Measurements from ENCODE around the gene TRPM2. TPM values are rescaled to one million over a fixed set of nuclear protein-coding genes. Genes with fewer than 3 reads are reported as not detected.

The TRPM2 gene
- total and polyA plus RNA-seq, 2 of the 4 experiments (the other 2 are of a cell fraction), result not detected

- no peaks in the 10 kb centered on the region for H3K9me1 ChIP-seq (ENCODE audit: insufficient read depth, low read length)
- H3K9me3 ChIP-seq (ENCODE audit: control insufficient read depth, insufficient read depth, low read length), result peaks cover 16% of the 10 kb centered on the region
- no peak overlapping the region for H3K27ac ChIP-seq (ENCODE audit: insufficient read depth, low read length)
- DNase-seq (no peak), ATAC-seq (ENCODE audit: low read depth) (no peak)
- no peaks in the 10 kb centered on the region for H4K20me1 ChIP-seq (ENCODE audit: insufficient read depth, low read length)
- WGBS, 2 experiments (ENCODE audit: extremely low coverage in 2 of 2, insufficient read length in 1 of 2), result 76% methylated on average over 8 of the region's 10 CpGs; no CpG with 5 or more reads in 1 of the 2 experiments
- no peak overlapping the region for H3K9ac ChIP-seq (ENCODE audit: low read depth, low read length)
- H2AK9ac ChIP-seq (replicated peaks; ENCODE audit: low read depth, low read length, poor library complexity), result peak overlapping the region; percentile 8
- H3K56ac ChIP-seq (ENCODE audit: extremely low read depth, insufficient read depth, low read length), result no peak overlapping the region
- no peak overlapping the region for H2BK5ac ChIP-seq (ENCODE audit: low read depth, low read length, poor library complexity, severe bottlenecking)
- H2AK5ac ChIP-seq (ENCODE audit: low read depth, low read length), result no peak overlapping the region
- H3K14ac ChIP-seq (replicated peaks; ENCODE audit: low read depth, low read length), result no peak overlapping the region
- in situ Hi-C loops (cut with MboI; ENCODE audit: low sequenced_read_pairs) (no loop called here), intact Hi-C loops (cut with micrococcal nuclease) (no loop called here), dilution Hi-C loops (cut with HindIII; ENCODE audit: low sequenced_read_pairs, unreplicated experiment) (no loop called here)
- no peaks in the 10 kb centered on the region for H3K4me1 ChIP-seq (ENCODE audit: control insufficient read depth, insufficient read depth, low read length)
- no peak overlapping the region for H2BK20ac ChIP-seq (ENCODE audit: low read depth, low read length)
- POLR2A ChIA-PET (ENCODE audit: unreplicated experiment), result no interaction called here
- no peak overlapping the region for H4K8ac ChIP-seq (ENCODE audit: low read depth in 2 of 2, low read length in 2 of 2)
- H3K18ac ChIP-seq (ENCODE audit: low read depth, low read length), result no peak overlapping the region
- H3K4me3 ChIP-seq (ENCODE audit: insufficient read depth, low read depth, low read length), result no peak overlapping the region
- no peak overlapping the region for H2AFZ ChIP-seq (replicated peaks; ENCODE audit: low read length, poor library complexity)
- H3K36me3 ChIP-seq (ENCODE audit: control insufficient read depth, insufficient read depth, low read length), result no peaks in the 10 kb centered on the region
- H3K27me3 ChIP-seq (ENCODE audit: control insufficient read depth, insufficient read depth, low read length), result peaks cover under 1% of the 10 kb centered on the region
- no peak overlapping the region for H2BK15ac ChIP-seq (ENCODE audit: low read depth, low read length)
- H3K79me1 ChIP-seq (ENCODE audit: low read depth in 1 of 2, low read length in 2 of 2), result no peaks in the 10 kb centered on the region
- H4K91ac ChIP-seq (ENCODE audit: insufficient read depth, low read depth, low read length), result no peak overlapping the region
- no peak overlapping the region for H2BK120ac ChIP-seq (ENCODE audit: low read depth, low read length)
- H3K4ac ChIP-seq (ENCODE audit: low read depth, low read length), result no peak overlapping the region
- no peak overlapping the region for H3K4me2 ChIP-seq (ENCODE audit: low read depth, low read length)
- no peak for TF ChIP-seq RAD21 (IDR thresholded peaks at IDR 0.05; ENCODE audit: low read length)
- TF ChIP-seq BHLHE40 (IDR thresholded peaks at IDR 0.05; ENCODE audit: low read depth, low read length), result no peak
- no peak for TF ChIP-seq FOS (IDR thresholded peaks at IDR 0.05; ENCODE audit: low read depth, low read length)
- TF ChIP-seq CTCF (conservative IDR thresholded peaks at IDR 0.05; ENCODE audit: low read depth, low read length), result no peak
- TF ChIP-seq CEBPB (IDR thresholded peaks at IDR 0.05; ENCODE audit: low read depth, low read length), result no peak
- no peak for TF ChIP-seq MXI1 (IDR thresholded peaks at IDR 0.05; ENCODE audit: borderline replicate concordance, low read depth, low read length)
- no peak for TF ChIP-seq SMC3 (IDR thresholded peaks at IDR 0.05; ENCODE audit: low read depth, low read length)
- TF ChIP-seq RCOR1 (IDR thresholded peaks at IDR 0.05; ENCODE audit: insufficient replicate concordance, low read length), result no peak
- CTCF ChIA-PET, result no interaction called here
- H3K23ac ChIP-seq (ENCODE audit: low read depth, low read length), result no peak overlapping the region
- H4K5ac ChIP-seq (ENCODE audit: low read depth, low read length), result no peak overlapping the region
- no TSS peak for BruUV-seq (replicated peaks)
Observed at GRCh38 chr21:44375281-44375651, 21.8 kb downstream of the TRPM2 start.

All from IMR-90 (cell line).